ENCODE data around the gene IKZF1.

GRCh38 chr7:50317697-50318669 is 13.5 kb downstream of the IKZF1 start:
- TF ChIP-seq CTCF (IDR thresholded peaks at IDR 0.05; ENCODE audit: low read depth, low read length, poor library complexity, severe bottlenecking): no peak
- TF ChIP-seq EZH2phosphoT487 (IDR thresholded peaks at IDR 0.05; ENCODE audit: borderline replicate concordance, low read length): no peak
